ENCODE measurements around the gene IL10RB. TPM values are rescaled to one million over a fixed set of nuclear protein-coding genes. Genes with fewer than 3 reads are reported as not detected.
"Not testable (repeated sequence)": the region's sequence is repeated elsewhere in the genome, so short reads cannot be mapped to it uniquely, and the experiment has no call there.

Gene IL10RB
- total and polyA plus RNA-seq, 2 of the 4 experiments (the other 2 are of a cell fraction): 20.1 to 45.2 TPM

GRCh38 chr21:33253382-33253781 is 12.8 kb upstream of the IL10RB start:
- H3K27ac ChIP-seq (ENCODE audit: insufficient read depth, low read length); H2BK120ac ChIP-seq (ENCODE audit: low read depth, low read length); H3K23ac ChIP-seq (ENCODE audit: low read depth, low read length); H2BK15ac ChIP-seq (ENCODE audit: low read depth, low read length); BruUV-seq (replicated peaks); ATAC-seq (ENCODE audit: low read depth); H2AFZ ChIP-seq (replicated peaks; ENCODE audit: low read length, poor library complexity); H3K4ac ChIP-seq (ENCODE audit: low read depth, low read length); in situ Hi-C loops (cut with MboI; ENCODE audit: low sequenced_read_pairs); H2BK20ac ChIP-seq (ENCODE audit: low read depth, low read length); H3K9me1 ChIP-seq (ENCODE audit: insufficient read depth, low read length); H4K5ac ChIP-seq (ENCODE audit: low read depth, low read length); H2AK9ac ChIP-seq (replicated peaks; ENCODE audit: low read depth, low read length, poor library complexity); POLR2A ChIA-PET (ENCODE audit: unreplicated experiment); H3K9me3 ChIP-seq (ENCODE audit: control insufficient read depth, insufficient read depth, low read length); H2AK5ac ChIP-seq (ENCODE audit: low read depth, low read length); H3K4me1 ChIP-seq (ENCODE audit: control insufficient read depth, insufficient read depth, low read length); H3K18ac ChIP-seq (ENCODE audit: low read depth, low read length); H4K20me1 ChIP-seq (ENCODE audit: insufficient read depth, low read length); H3K56ac ChIP-seq (ENCODE audit: extremely low read depth, insufficient read depth, low read length); CTCF ChIA-PET; H3K4me2 ChIP-seq (ENCODE audit: low read depth, low read length); H4K91ac ChIP-seq (ENCODE audit: insufficient read depth, low read depth, low read length); H3K9ac ChIP-seq (ENCODE audit: low read depth, low read length); H4K8ac ChIP-seq (ENCODE audit: low read depth in 2 of 2, low read length in 2 of 2); H3K79me1 ChIP-seq (ENCODE audit: low read depth in 1 of 2, low read length in 2 of 2); dilution Hi-C loops (cut with HindIII; ENCODE audit: low sequenced_read_pairs, unreplicated experiment); H3K14ac ChIP-seq (replicated peaks; ENCODE audit: low read depth, low read length); intact Hi-C loops (cut with micrococcal nuclease); H2BK5ac ChIP-seq (ENCODE audit: low read depth, low read length, poor library complexity, severe bottlenecking); H3K27me3 ChIP-seq (ENCODE audit: control insufficient read depth, insufficient read depth, low read length); H3K4me3 ChIP-seq (ENCODE audit: insufficient read depth, low read depth, low read length); DNase-seq: not testable (repeated sequence)
- peak; percentile 43; the same call in 1 of the 2 replicates for TF ChIP-seq CEBPB (IDR thresholded peaks at IDR 0.05; ENCODE audit: low read depth, low read length)
- WGBS, 2 experiments (ENCODE audit: extremely low coverage in 2 of 2, insufficient read length in 1 of 2): no CpG with 5 or more reads among the region's 6 CpGs
- H3K36me3 ChIP-seq (ENCODE audit: control insufficient read depth, insufficient read depth, low read length): peaks cover 48% of the 10 kb centered on the region

All from IMR-90 (cell line).